Activated naive CD8-positive, alpha-beta T cell treated with anti-CD3 and anti-CD28 coated beads for 36 hours (primary cell): Measurements from ENCODE around the gene OLFML3. TPM values are rescaled to one million over a fixed set of nuclear protein-coding genes. Genes with fewer than 3 reads are reported as not detected.
"Not testable (repeated sequence)": the region's sequence is repeated elsewhere in the genome, so short reads cannot be mapped to it uniquely, and the experiment has no call there.

Experiments used
- DNase-seq: peaks from one replicate; pipeline ENCODE4 v3.0.0; 2021
- H3K27ac Mint-ChIP-seq: one replicate; pipeline ENCODE4 v1.8.0; 2022; ENCODE audit warnings: mild to moderate bottlenecking, moderate library complexity, mixed read lengths
- H3K27me3 Mint-ChIP-seq: one replicate; pipeline ENCODE4 v1.8.0; 2022; ENCODE audit warnings: mild to moderate bottlenecking, mixed read lengths
- H3K36me3 Mint-ChIP-seq: one replicate; pipeline ENCODE4 v1.8.0; 2021; ENCODE audit warnings: mild to moderate bottlenecking, mixed read lengths
- H3K4me1 Mint-ChIP-seq: one replicate; pipeline ENCODE4 v1.8.0; 2021; ENCODE audit warnings: mixed read lengths
- H3K4me3 Mint-ChIP-seq: one replicate; pipeline ENCODE4 v1.8.0; 2022; ENCODE audit warnings: mild to moderate bottlenecking, moderate library complexity, mixed read lengths
- H3K9me3 Mint-ChIP-seq: one replicate; pipeline ENCODE4 v1.8.0; 2022; ENCODE audit warnings: mixed read lengths
- total RNA-seq, 2 experiments: library from RNA; stranded (reverse); gene quantifications; one replicate each; pipeline ENCODE4 v1.2.3, GENCODE V29; 2021

The OLFML3 gene
- total RNA-seq, 2 experiments from 2014 or later: 0.20 TPM; not detected in 1

DNA sequence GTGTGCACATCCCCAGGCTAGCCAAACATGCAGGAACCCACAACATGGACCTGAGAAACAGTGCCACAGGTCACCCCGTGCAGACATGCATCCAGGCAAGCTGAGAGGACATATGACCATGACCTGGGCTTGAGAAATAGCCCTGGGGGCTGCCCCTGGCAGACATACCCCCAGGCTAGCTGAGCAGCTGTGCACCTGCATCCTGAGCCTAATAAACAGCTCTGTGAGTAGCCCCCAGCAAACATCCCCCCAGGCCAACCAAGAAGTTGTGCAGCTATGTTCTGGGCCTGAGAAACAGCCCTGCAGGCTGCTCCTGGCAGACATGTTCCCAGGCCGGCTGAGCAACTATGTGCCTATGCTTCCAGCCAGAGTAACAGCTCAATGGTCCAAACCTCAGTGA is 14.5 kb downstream of the OLFML3 start:
- Mint-ChIP-seq H3K4me1 (peaks cover 1% of the 10 kb centered on the region), H3K27ac (no peak overlapping the region), H3K4me3 (no peak overlapping the region), H3K36me3 (peaks cover 6% of the 10 kb centered on the region), H3K27me3 (no peaks in the 10 kb centered on the region), H3K9me3 (peaks cover 21% of the 10 kb centered on the region)
- DNase-seq: no peak

DNA sequence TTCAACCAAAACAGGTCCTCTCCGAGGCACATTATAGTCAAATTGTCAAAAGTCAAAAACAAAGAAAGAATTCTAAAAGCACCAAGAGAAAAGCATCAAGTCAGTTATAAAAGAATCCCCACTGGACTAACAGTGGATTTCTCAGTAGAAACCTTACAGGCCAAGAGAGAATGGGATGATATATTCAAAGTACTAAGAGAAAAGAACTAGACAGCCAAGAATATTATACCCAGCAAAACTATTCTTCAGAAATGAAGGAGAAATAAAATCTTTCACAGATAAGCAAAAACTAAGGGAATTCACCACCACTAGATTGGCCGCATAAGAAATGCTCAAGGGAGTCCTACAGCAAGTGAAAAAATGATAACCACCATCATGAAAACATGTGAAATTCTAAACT is 16.1 kb downstream of the OLFML3 start:
- Mint-ChIP-seq H3K27me3 (no peaks in the 10 kb centered on the region), H3K4me3 (no peak overlapping the region), H3K9me3 (peaks cover 19% of the 10 kb centered on the region), H3K27ac (no peak overlapping the region), H3K36me3 (peaks cover 5% of the 10 kb centered on the region), H3K4me1 (no peaks in the 10 kb centered on the region)
- DNase-seq: no peak

DNA sequence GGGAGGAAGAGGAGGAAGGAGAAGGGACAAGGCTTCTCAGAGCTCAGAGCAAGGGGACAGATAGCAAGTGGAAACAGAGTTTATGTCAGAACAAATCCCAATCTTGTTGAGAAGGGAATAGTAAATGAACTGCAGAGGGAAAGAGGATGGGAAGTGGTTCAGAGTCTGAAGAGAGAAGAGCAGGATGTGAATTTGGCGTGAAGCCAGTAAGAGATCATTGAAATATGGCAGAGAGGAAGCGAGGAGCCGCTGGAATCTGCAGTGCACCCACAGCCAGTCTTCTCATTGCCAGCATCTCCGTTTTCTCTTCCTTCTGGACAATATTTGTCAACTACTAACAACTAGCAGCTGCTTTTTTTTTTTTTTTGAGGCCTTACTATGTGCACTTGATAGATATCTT is 19.1 kb downstream of the OLFML3 start:
- Mint-ChIP-seq H3K36me3 (peaks cover 5% of the 10 kb centered on the region), H3K4me3 (no peak overlapping the region), H3K27ac (no peak overlapping the region), H3K27me3 (no peaks in the 10 kb centered on the region), H3K4me1 (no peaks in the 10 kb centered on the region), H3K9me3 (peaks cover 19% of the 10 kb centered on the region)
- DNase-seq: no peak

DNA sequence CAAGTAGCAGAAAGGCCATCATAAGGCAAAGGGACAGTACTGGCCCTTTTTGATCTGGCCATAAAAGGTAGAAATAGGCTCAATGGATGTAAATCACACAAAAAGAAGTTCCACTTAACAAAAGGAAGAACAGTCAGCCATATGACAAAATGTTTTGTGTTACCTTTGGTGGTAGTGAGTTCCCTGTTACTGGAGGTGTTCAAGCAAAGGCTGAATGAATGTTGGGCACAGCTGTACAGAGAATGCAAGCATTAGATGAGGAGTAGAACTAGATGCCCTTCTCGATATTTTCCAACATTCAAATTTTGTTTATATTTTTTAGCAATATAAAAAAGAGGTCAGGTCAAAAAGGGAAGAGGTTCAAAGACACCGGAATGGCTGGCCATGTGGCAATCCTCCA is 20.0 kb downstream of the OLFML3 start:
- H3K4me1 Mint-ChIP-seq: no peaks in the 10 kb centered on the region
- H3K27ac Mint-ChIP-seq: no peak overlapping the region
- no peak overlapping the region for H3K4me3 Mint-ChIP-seq
- H3K27me3 Mint-ChIP-seq: no peaks in the 10 kb centered on the region
- H3K36me3 Mint-ChIP-seq: peaks cover 5% of the 10 kb centered on the region
- no peak for DNase-seq
- peaks cover 17% of the 10 kb centered on the region for H3K9me3 Mint-ChIP-seq

DNA sequence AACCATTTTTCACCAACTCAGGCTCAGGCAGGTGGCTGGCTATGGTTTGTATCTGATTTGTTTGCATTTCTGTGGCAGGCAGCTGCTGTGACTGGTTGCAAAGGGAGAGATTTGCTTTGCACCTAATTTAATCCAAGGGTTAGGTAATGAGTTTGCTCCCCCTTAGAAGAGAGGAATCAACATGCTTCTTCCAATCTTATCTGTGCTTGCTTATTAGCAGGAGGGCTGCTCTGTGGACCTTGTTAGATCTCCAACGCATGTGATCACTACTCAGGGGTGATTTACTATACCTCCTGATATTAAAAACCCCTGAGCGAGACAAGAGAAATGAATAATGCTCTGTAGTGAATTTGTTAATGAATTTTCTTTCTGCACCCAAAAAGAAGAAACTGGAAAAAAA is 20.5 kb downstream of the OLFML3 start:
- H3K27me3 Mint-ChIP-seq: no peaks in the 10 kb centered on the region
- no peak overlapping the region for H3K4me3 Mint-ChIP-seq
- DNase-seq: no peak
- H3K4me1 Mint-ChIP-seq: no peaks in the 10 kb centered on the region
- no peak overlapping the region for H3K27ac Mint-ChIP-seq
- H3K36me3 Mint-ChIP-seq: peaks cover 5% of the 10 kb centered on the region
- peaks cover 12% of the 10 kb centered on the region for H3K9me3 Mint-ChIP-seq

DNA sequence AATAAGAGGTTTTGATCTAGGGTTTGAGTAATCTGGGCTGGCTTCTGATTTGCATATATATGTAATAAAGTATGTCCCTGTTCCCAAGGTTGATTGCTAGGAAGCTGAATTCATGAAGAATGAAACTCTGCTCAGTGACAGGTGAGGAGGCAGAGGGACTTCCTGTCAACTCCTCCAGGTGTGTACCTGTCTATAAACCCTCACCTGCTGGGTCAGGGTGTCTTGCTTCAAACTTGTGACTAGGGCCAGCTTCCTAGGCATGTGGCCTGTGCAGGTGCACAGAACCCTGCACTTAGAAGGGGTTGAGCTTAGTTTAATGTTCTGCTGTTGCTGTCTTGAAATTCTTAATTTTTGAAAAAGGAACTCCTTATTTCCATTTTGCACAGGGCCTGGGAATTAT is 21.1 kb downstream of the OLFML3 start:
- Mint-ChIP-seq H3K27ac (no peak overlapping the region), H3K4me3 (no peak overlapping the region), H3K36me3 (peaks cover 2% of the 10 kb centered on the region), H3K4me1 (no peaks in the 10 kb centered on the region), H3K27me3 (no peaks in the 10 kb centered on the region), H3K9me3 (peaks cover 7% of the 10 kb centered on the region)
- no peak for DNase-seq

DNA sequence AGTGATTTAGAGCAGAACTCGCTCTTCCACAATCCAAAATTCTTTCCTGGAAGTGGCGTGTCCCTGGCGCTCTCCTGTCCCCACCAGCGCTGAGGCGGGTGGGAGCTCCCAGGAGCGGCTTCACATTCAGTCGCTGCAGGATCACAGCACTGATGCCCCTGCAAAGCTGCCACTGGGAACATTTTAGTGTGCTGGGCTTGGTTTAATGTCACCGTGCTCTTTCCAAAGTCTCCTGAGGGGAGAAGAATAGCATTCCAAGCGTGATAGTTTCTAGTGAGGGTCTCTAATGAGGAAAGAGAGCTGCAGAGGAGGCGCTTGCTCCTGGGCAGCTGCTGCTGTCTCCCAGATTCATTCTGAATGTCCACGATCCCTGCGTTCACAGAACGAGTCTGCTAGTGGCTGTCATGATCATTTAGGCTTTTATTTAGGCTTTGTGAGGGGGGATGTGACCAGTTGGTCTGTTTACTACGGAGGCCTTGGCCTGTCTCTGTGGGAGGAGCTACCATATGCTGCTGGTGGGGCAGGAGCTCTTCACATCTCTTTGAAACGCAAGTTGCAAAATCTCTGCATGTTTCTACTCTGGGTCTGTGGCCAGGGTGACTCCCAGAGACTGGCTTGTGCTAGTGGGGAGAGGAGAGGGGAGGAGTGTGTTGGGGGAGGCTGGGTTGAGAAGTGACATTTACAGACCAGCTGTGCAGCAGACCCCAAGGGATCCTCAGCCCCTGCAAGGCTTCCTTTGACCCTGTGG is 23.4 kb downstream of the OLFML3 start:
- DNase-seq: no peak
- no peaks in the 10 kb centered on the region for H3K4me1 Mint-ChIP-seq
- peaks cover 3% of the 10 kb centered on the region for H3K27me3 Mint-ChIP-seq
- H3K4me3 Mint-ChIP-seq: no peak overlapping the region
- no peaks in the 10 kb centered on the region for H3K36me3 Mint-ChIP-seq
- no peak overlapping the region for H3K27ac Mint-ChIP-seq
- no peaks in the 10 kb centered on the region for H3K9me3 Mint-ChIP-seq

DNA sequence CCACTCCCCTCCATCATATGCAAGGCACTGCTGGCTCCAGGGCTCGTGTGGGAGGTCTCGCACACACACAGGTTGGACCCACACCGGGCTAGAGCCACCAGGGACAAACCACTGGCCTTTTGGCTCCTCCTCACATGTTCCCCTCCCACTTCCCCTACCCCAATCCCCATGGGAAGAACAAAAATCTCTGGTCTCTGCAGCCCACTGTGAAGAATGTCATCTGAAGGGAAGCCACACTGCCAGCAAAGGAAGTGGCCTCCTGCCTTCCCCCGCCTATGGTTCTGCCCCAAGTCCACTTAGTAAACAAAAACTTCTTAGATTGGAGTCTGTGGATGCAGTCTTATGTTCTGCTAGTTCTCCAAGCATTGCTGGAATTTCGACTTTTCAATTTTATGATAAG is 24.2 kb downstream of the OLFML3 start:
- Mint-ChIP-seq H3K27me3 (peaks cover 3% of the 10 kb centered on the region), H3K36me3 (no peaks in the 10 kb centered on the region), H3K4me3 (no peak overlapping the region), H3K9me3 (no peaks in the 10 kb centered on the region), H3K27ac (no peak overlapping the region), H3K4me1 (no peaks in the 10 kb centered on the region)
- DNase-seq: no peak

DNA sequence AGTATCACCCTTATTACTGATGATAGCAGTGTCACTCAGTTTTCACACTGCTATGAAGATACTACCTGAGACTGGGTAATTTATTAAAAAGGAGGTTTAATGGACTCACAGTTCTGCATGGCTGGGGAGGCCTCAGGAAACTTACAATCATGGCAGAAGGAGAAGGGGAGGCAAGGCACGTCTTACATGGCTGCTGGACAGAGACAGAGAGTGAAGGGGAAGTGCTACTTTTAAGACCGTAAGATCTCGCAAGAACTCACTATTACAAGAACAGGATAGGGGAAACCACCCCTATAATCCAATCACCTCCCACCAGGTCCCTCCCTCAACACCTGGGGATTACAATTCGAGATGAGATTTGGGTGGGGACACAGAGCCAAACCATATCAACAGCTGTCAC is 27.6 kb downstream of the OLFML3 start:
- not testable (repeated sequence) for H3K4me1 Mint-ChIP-seq, H3K36me3 Mint-ChIP-seq, DNase-seq, H3K4me3 Mint-ChIP-seq, H3K27me3 Mint-ChIP-seq, H3K27ac Mint-ChIP-seq, H3K9me3 Mint-ChIP-seq

DNA sequence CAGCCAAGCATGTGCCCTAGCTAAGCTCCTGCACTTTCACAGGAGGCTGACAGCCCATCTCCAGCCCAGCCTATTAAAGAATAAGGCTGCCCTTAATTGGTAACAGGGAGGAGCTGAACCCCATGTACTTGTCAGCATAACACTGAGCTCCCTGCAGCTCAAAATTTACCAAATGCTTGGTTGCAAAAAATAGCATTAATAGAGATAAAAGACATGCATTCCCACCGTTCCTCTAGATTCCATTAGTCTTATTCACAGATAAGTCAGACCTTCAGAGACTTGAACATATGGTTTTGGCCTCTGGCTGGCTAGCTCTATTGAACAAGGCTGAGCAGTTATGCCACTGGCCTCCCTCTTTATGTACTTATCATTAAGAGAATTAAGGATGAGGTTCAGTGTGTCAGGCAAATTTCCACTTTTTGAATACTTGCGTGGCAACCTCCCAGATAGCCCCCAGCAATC is 29.2 kb downstream of the OLFML3 start:
- peaks cover 3% of the 10 kb centered on the region for H3K27me3 Mint-ChIP-seq
- H3K4me1 Mint-ChIP-seq: no peaks in the 10 kb centered on the region
- no peak for DNase-seq
- no peak overlapping the region for H3K4me3 Mint-ChIP-seq
- H3K36me3 Mint-ChIP-seq: no peaks in the 10 kb centered on the region
- H3K9me3 Mint-ChIP-seq: no peaks in the 10 kb centered on the region
- no peak overlapping the region for H3K27ac Mint-ChIP-seq

DNA sequence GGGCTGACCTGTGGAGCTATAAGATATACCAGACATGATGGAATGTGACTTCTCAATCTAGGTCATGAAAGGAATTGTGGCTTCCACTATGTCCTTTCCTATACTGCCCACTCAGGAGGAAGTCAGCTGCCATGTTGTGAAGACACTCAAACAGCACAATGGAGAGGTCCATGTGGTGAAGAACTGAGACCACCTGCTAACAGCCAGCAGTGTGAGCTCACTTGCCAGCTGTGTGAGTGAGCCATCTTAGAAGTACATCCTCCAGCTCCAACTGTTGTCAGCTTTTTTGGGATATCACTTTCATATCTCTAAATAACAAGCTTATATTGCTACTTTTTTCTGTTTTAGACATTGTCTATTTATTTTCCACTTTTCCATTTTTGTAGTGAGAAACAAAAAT is 29.7 kb downstream of the OLFML3 start:
- no peaks in the 10 kb centered on the region for H3K9me3 Mint-ChIP-seq
- H3K36me3 Mint-ChIP-seq: no peaks in the 10 kb centered on the region
- no peak overlapping the region for H3K4me3 Mint-ChIP-seq
- peaks cover 3% of the 10 kb centered on the region for H3K27me3 Mint-ChIP-seq
- H3K27ac Mint-ChIP-seq: no peak overlapping the region
- no peak for DNase-seq
- no peaks in the 10 kb centered on the region for H3K4me1 Mint-ChIP-seq

DNA sequence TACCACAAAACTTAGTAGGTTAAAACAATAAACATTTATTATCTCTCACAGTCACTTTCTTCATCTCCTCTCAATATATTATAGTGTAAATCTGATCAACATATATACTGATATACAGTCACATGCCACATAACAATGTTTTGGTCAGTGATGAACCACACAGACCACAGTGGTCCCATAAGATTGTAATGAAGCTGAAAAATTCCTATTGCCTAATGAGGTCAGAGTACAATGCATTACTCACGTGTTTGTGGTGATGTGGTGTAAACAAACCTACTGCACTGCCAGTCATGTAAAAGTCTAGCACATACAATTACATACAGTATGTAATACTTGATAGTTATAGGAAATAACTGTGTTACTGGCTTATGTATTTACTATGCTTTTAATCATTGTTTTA is 30.1 kb downstream of the OLFML3 start:
- H3K4me3 Mint-ChIP-seq: no peak overlapping the region
- H3K27ac Mint-ChIP-seq: no peak overlapping the region
- no peak for DNase-seq
- H3K9me3 Mint-ChIP-seq: no peaks in the 10 kb centered on the region
- no peaks in the 10 kb centered on the region for H3K4me1 Mint-ChIP-seq
- peaks cover 3% of the 10 kb centered on the region for H3K27me3 Mint-ChIP-seq
- no peaks in the 10 kb centered on the region for H3K36me3 Mint-ChIP-seq

DNA sequence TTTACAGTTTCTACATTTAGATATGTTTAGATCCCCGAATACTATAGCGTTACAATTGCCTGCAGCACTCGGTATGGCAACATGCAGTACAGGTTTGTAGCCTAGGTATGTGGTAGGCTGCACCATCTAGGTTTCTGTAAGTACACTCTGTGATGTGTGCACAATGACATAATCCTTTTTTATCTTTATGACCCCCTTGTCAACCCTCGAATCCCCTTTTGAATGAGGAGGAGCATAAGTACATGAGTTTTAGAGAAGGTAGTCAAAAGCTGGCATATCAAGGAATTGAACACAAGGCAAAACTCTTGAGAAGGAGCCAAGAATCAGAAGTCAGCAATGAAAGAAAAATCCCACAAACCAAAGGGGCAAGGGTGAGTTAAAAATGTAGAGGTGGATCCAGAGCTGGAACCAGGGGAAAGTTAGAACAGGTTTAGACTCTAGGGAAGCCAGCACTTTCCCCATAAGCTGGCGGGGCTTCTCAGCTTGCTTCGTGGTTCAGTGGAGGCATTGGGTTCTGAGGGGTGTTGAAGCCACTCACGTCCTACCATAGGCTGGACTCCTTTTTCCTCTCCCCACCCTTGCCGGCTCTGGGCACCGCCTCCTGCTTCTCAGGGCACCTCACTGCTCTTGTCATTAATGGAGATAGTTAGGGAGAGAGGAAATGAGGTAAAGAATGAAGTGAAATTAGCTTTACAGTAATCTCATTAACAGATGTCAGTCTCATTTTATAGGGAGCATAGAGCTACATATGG is 31.3 kb downstream of the OLFML3 start:
- DNase-seq: no peak
- Mint-ChIP-seq H3K27ac (no peak overlapping the region), H3K4me3 (no peak overlapping the region), H3K27me3 (peaks cover 6% of the 10 kb centered on the region), H3K9me3 (no peaks in the 10 kb centered on the region), H3K4me1 (no peaks in the 10 kb centered on the region), H3K36me3 (no peaks in the 10 kb centered on the region)

DNA sequence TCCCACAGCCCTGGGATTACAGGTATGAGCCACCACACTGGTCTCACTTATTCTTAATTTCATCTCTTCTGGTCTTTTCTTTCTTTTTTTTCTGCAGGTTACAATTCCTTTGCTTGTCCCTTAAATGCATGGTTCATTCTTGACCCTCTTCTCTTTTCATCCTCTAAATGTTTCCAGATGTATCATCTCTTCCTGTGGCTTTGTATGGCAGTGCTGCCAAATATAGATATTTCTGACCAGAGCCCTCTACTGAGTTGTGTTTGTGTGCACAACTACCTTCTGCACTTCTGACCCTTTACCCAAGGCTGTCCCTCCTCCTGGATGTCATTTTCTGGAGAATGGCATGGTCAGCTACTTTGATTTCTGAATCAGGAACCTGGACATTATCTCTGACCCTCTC is 32.5 kb downstream of the OLFML3 start:
- Mint-ChIP-seq H3K4me3 (no peak overlapping the region), H3K36me3 (no peaks in the 10 kb centered on the region), H3K4me1 (no peaks in the 10 kb centered on the region), H3K27ac (no peak overlapping the region), H3K9me3 (no peaks in the 10 kb centered on the region), H3K27me3 (peaks cover 4% of the 10 kb centered on the region)
- DNase-seq: no peak

DNA sequence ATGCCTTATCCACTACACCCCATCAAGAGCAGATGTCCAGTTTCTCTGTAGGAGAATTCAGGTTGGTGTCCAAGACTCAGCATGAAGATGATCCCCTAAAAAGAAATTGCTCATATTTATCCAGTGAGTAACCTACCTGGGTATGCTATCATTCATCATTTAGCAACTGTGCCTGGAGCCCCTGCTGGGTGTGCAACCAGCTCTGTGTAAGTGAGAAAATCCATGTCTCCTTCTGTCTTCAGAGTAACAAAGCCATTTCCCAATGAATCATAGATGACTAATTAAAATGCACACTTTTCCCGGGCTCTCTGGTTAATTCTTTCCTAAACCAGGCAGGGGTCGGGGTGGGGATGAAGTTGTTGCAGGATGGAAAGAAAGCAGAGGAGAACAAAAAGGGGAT is 35.8 kb downstream of the OLFML3 start:
- H3K36me3 Mint-ChIP-seq: no peaks in the 10 kb centered on the region

DNA sequence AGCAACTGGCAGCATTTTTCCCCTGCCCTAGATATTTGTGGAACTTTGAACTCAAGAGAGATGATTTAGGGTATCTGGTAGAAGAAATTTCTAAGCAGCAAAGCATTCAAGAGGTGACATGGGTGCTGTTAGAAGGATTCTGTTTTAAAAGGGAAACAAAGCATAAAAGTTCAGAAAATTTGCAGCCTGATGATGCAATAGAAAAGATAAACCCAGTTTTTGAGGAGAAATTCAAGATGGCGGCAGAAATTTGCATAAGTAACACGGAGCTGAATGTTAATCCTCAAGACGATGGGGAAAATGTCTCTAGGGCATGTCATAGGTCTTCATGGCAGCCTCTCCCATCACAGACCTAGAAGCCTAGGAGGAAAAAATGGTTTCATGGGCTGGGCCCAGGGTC is 40.5 kb downstream of the OLFML3 start:
- H3K36me3 Mint-ChIP-seq: not testable (repeated sequence)

More for the DNA sequence above, 35.8 kb downstream of the OLFML3 start:
- Mint-ChIP-seq H3K4me3 (no peak overlapping the region), H3K27ac (no peak overlapping the region), H3K4me1 (no peaks in the 10 kb centered on the region), H3K27me3 (peaks cover 3% of the 10 kb centered on the region), H3K9me3 (no peaks in the 10 kb centered on the region)
- no peak for DNase-seq

More for the DNA sequence above, 40.5 kb downstream of the OLFML3 start:
- H3K27ac Mint-ChIP-seq, H3K4me3 Mint-ChIP-seq, H3K9me3 Mint-ChIP-seq, DNase-seq, H3K27me3 Mint-ChIP-seq, H3K4me1 Mint-ChIP-seq: not testable (repeated sequence)
